Neural cell (in vitro differentiated cells): Measurements from ENCODE around the gene OAF.

Source experiments
- CTCF ChIP-seq: fragments of 450-650 bp; IDR thresholded peaks from 2 replicates; pipeline ENCODE4 v1.5.1; 2014; ENCODE audit warnings: antibody characterized with exemption, mild to moderate bottlenecking, moderate library complexity; ENCODE audit not compliant: poor library complexity, severe bottlenecking
- POLR2AphosphoS5 ChIP-seq: IDR thresholded peaks from 2 replicates; pipeline ENCODE4 v1.6.1; 2012

- TF ChIP-seq CTCF, result no peak
- no peak for TF ChIP-seq POLR2AphosphoS5
Measured at GRCh38 chr11:120198403-120198786, 12.4 kb upstream of the OAF start.
